HuH-7.5 (cell line): ENCODE data around the gene ADGRB3.
"Not testable (repeated sequence)": the region's sequence is repeated elsewhere in the genome, so short reads cannot be mapped to it uniquely, and the experiment has no call there.

Experiments
- DNase-seq: peaks from one replicate; pipeline ENCODE4 v3.0.0; 2011; ENCODE audit warnings: low spot score

The ADGRB3 gene

DNA sequence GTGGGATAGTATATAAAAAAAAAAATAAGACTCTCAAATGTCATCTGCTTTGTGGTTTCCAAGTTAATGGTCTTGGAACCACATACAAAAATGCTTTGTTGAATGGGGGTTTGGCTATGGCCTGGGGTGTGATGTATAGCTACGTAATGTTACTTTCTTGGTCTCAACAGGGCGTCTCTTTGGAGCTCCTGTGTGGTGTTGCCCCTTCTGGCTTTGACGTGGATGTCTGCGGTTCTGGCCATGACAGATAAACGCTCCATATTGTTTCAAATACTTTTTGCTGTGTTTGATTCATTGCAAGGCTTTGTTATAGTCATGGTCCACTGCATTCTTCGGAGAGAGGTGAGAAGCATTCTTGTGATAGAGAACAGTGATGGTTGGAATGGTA is 704.1 kb downstream of the ADGRB3 start:
- DNase-seq: no peak

DNA sequence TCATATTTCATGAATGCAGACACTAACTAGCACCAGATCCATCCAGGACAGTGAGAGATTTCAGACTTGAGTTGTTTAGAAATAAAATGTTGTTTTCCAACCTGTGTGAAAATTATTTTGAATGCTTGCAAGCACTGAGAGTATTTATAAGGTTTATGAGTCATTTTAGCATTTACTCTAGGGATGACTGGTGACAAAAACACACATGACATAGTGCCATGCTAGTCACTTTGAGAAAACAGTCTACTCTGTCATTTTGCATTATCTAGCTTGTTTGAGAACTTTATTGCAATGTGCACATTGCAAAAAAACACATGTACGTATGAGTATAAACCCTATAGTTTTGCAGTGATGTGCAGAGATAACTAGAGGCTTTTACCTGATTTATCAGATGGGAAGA is 705.1 kb downstream of the ADGRB3 start:
- no peak for DNase-seq

DNA sequence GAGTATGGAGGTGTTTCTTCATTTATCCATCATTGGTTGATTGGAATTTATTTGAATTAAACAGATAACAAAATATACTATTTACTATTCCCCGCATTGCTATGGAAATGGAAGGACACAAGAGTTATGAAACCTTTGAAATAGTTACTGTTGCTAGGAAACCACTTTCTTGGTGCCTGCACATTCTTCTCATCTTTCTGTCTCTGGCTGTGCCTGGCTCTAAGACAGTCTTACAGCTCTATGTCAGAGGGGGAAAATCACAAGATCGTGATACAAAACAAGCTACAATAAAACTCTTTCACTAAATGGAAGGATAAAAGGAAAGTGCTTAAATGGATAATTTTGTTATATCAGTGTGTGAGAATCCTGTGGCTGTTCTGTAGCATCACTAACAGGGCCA is 708.8 kb downstream of the ADGRB3 start:
- DNase-seq: no peak

DNA sequence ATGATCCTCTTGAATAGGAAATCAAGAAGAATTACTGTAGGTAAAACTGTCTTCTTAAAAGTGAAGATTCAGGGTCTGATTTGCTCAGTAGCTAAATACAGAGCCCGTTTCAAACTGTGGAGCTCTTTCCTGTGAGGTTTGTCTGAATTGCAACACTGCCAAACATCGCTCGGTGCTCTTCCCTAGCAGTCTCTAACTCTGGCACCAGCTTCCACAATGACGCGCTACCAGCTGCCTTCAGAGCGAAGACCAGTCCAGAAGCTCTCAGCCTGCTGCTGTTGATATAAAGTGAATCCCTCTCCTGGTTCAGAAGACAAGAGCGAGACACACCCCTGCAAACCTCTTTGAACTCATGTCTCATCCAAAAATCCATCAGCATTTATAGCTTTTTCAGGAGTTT is 714.7 kb downstream of the ADGRB3 start:
- DNase-seq: no peak

DNA sequence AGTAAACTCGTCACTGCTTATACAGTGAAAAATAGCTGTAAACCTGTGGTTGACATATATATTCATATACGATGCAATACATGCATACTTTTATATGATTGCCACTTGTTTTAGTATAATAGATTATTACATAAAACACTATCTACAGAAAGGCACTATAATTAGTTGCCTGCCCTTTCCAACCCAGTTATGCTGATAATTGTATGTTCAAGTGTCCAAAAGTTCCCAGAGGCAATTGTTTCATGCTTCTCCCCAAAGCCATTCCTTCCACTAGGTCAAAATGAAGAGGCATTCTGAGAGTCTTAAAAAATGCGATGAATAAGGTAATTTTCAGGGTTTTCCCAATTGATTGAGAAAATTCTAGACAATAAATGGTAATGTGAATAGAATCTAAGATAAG is 727.1 kb downstream of the ADGRB3 start:
- DNase-seq: no peak

DNA sequence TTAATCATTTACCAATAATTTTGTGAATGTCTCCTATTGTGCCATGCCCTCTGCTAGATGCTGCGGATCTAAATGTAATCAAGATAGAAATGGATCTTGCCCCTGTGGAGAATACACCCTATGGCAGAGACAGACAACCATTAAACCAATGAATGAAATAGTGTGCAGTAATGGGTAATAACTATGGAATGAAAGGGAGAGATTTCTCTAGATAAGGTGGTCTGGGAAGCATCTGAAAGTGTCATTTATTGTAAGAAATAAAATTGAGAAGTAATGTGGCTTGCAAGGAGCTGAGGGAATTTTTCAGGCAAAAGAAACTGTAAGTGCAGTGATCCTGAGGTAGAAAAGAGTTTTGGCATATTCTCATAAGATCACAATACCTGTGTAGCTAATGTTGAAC is 731.7 kb downstream of the ADGRB3 start:
- DNase-seq: no peak

DNA sequence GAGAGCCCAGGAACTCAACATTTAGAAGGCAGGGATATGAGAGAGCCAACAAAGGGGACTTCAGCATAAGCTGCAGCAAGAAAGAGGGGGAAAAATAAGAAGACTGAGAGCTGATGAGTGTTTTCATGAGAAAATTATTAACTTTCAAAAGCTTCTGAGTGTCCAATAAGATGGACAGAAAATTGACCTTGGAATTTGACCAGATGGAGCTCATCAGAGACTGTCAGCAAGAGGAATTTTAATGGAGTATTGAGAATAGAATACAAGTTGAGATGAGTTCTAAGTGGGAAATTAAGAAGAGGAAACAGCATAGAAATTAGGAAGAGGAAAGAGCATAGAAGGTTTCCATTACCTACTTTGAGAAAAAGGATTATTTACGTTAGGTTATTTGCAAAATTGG is 733.5 kb downstream of the ADGRB3 start:
- DNase-seq: no peak

DNA sequence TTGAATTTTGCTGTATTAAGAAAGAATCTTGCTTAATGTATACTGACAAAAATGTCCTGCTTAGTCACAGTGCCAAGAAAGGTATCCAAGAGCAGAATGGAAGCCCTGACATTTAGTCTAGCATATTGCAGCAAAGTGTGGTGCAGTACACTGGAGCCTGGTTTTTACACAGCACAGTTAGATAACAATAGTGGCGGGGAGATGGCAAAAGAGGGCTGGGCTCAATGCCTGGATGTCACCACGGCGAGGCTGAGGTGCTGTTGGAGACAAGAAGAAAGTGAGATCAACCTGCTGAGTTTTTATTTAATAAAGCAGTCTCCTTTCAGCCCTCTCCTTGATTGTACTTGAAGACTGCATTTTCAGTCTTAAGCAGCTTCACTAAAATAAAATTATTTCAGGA is 735.7 kb downstream of the ADGRB3 start:
- DNase-seq: no peak

DNA sequence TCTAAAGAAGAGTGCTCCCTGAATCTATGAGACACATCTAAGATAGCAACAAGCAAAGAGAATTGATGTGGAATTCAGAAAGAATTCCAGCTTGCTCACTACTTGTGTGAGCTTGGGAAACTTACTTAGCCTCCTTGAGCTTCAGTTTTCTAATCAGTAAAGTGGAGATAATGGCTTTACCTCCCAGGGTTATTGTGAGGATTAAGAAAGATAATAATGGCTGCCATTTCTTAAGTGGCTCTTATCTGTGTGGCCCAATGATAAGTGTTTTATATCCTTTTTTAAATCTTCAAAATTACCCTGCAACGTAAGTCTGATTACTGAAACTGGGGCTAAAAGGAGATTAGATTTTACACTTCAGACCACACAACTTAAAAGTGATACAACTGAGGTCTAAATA is 743.2 kb downstream of the ADGRB3 start:
- no peak for DNase-seq

DNA sequence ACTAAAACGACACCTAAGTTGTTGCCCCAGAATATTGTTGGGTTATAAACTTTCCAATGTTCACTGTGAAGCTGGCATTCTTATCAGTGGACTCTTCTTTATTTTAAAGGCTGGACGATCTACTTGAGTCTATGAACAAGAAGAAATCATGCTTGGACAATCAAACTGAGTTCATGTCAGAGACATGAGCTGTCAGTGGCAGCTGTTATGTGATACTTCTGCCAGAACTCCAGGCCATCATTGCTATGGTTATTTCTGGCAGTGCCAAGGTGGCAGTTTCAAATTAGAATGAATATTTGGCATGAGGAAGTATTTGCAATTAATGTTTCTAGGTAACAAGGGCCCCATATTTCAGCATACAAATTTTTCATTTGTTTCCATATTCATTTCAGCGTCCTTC is 744.4 kb downstream of the ADGRB3 start:
- no peak for DNase-seq

DNA sequence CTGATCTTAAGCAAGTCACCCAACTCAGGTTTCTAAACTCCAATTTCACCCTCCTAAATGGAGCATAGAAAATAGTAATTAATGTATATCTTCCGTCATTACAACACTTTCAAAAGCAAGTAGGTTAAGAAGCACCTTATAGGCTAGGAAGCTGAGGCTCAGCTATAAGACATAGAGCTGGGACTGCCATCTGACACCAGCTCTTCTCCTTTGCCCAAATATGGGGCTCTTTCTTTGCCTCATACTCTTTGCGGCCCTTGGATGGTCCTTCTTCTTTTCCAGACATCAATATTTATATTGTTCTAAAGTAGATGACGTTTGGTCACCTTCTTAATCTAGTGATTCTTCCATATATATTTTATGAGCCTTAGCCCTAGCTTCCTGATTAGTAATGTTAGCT is 748.5 kb downstream of the ADGRB3 start:
- DNase-seq: no peak

DNA sequence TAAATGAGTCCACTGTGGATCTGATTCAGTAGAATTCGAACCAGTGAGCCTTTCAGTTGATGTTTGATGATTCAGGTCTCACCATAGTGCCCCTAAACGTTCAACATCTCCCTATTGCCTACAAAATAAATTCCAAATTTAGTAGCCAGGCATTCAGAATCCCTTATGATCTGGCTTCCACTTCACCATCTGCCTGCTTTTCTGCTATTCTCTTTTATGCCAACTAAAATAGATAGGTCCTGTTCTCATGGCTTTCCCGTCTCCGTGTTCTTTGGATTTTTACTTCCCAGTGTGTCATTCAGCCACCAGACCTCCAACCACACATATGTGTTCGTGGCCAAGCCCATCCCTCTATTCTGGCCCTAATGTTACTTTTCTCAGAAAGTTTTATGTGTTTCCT is 751.3 kb downstream of the ADGRB3 start:
- no peak for DNase-seq

DNA sequence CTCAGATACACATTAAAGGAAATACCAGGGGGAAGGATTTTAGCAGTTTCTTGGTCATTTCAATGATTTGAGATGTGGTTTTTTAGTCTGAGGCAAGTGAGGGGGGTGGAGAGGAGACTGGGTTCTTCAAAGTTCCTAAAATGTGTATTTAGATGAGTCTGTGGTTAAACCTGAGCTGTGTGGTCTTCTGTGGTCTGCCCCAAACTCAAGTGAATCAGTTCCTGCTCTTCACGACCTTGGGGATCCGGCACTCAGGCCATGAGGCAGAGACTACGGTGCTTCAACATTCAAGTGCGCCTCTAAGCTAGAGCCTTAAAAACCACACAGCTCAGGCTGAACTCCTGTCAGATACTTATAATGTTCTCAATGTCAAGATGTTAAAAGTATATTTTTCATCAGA is 755.0 kb downstream of the ADGRB3 start:
- no peak for DNase-seq

DNA sequence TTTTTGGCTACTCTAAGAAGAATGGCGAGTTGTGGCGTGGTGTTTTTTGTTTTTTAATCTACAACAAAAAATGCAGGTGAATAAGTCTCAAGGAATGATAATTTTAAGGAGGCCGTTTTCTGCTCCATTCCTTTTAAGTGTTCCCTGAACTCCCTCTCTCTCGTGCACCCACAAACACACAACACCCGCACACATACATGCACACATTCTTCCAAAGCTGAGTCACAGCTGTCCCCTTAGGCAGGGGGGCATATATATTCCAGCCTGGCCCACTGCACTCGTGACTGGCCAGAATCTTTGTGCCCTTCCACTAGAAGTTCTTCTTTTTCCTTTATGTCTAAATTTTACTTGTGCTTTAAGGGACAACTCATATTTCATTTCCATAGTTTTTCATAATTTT is 756.0 kb downstream of the ADGRB3 start:
- DNase-seq: no peak

DNA sequence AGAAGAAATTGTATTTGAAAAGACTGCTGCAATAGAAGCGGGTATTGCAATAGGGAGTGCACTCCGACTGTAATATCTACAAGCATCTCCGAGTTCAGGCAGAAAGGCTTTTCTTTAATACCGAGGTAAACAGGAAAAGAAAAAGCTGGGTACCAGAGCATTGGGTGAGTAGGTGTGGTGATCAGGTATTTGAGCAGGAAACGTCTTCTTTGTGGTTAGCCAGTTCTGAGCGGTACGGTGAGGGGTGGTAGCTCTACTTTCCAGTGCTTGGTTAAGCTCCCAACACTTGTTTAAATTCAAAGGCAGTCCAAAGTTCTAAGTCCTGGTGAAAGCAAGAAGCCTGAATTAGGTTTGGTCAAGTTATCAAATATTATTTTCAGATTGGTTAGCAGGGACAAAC is 757.7 kb downstream of the ADGRB3 start:
- DNase-seq: no peak

DNA sequence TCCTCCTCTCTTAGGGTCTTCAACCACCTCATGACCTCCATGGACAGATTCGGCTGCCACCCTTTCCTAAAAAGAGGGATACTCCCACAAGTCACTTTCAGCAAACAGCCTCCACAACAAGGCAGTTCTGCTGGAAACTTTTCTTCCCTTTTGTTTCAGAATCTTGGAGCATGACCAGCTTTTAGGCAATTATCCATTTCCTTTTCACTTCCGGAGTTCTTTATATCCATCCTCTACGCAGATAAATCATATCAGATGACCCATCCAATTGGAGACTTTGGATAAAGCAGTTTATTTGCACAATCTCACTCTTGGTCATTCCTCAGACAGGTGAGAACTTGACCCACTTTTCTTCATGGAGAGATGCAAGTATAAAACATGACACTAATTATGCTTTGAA is 763.2 kb downstream of the ADGRB3 start:
- no peak for DNase-seq

DNA sequence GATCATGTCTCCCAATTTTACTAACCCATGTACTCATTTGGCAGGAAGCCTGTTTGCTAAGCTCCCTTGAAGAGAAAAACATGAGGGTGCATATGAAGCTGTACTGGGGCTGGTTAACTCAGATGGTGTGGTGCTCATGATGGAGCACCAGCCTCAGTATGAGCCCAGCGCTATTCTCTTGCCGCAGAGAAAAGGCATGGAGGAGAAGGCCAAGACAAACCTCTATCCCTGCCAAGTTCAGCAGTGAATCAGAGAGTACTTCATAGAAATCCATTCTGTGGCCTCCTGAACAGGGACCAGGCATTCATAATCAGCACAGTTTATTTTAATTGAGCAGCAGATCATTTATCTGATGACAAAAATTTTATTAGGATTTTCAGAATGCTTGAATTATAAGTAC is 763.6 kb downstream of the ADGRB3 start:
- DNase-seq: no peak

DNA sequence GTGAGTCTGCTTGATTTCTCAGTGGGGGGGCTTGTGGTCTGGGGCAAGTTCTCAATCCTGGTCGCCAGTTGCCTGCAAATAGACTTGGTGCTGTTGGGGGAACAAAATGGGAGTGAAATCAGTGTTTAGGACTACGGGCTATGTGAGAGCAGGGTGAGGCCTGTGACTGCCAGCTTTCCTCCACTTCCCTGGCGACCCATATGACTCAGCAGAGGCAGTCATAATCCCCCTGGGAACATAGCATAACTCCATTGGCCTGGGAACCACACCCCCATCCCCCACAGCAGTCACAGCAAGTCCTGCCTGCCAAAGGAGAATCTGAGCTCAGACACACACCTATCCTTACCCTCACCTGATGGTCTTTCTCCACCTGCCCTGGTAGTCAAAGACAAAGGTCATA is 773.8 kb downstream of the ADGRB3 start:
- DNase-seq: no peak

DNA sequence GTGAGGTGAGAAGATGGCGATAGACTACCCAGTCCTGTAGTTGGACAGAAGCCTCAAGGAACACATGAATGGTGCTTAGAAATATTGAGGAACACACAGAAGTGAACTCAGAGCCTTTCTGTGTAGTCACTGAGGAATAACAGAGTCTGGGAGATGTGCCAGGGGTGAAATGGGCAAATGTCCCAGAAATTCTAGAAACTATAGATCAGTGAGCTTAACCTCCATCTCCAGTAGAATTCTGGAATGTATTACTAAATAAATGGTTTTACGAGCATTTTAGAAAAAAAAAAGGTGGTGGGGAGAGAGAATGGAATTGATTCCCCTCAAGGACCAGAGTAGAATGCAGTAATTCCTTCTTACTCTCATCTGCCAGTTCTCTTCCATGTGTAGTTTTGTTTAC is 781.7 kb downstream of the ADGRB3 start:
- DNase-seq: no peak

DNA sequence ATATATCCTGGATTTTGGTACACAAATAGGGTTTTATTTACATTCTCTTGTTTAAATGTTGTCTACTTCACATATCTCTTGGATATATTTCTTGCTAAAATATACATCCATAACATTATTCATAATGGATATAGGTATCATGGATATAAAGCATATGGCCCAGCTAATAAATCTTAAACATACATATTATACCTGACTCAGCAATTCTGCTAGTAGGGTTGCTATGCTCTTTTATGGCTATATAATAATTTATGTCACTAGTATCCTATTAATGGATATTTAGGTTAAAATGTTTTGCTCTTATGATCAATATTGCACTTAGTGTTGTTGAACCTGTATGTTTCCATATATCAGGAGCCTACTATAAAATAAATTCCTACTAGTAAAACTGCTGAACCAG is 786.2 kb downstream of the ADGRB3 start:
- no peak for DNase-seq

DNA sequence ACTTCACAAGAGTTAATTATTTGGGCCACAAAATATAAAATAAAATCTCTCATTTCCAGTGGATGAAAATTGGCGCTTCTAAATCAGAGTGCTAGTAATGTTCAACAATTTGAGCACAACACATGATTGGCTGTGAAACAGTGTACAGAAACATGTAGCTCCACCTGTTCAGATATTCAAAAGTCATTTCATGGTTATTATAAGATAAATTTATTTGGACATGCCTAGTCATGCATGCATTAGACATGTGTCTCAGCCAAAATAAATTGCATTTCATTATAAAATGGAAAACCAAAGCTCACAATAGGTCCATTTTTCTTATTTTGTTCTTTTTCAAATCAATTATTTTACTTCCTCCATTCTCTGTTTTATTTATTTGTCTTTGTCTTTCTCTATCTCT is 786.9 kb downstream of the ADGRB3 start:
- DNase-seq: no peak

DNA sequence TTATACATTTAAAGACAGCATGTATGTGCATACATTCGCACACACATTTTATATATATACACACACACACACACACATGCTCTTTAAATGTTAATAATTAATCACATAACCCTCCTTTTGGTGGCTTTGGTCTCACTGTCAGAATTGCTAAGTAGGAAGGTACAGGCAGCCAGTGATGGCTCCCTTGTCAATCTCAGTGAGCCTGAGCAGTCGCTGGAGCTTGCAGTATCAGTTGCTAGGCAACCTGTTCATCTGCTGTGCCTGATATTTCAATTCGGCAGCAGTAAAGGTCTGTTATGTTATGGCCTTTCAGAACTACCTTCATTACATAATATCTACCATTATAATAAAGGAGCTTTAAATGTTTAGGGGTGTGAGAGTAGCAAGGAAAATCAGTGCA is 787.4 kb downstream of the ADGRB3 start:
- no peak for DNase-seq

DNA sequence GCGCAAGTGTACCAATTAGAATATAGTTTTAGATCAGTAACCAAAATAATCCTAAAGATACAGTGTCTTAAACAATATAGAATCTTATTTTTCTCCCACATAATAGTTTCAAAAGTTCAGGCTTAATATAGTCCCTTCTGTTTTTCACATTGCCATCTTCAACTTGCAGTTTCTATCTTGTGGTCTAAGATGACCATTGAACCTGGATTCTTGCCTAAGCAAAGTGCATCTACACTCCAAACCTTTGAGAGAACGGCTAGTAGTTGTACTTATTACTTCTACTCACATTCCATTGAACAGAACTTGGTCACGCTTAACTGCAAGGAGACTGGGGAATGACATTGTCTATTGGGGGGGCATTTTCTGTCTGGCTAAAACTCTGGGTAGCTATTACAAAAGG is 788.7 kb downstream of the ADGRB3 start:
- DNase-seq: no peak

DNA sequence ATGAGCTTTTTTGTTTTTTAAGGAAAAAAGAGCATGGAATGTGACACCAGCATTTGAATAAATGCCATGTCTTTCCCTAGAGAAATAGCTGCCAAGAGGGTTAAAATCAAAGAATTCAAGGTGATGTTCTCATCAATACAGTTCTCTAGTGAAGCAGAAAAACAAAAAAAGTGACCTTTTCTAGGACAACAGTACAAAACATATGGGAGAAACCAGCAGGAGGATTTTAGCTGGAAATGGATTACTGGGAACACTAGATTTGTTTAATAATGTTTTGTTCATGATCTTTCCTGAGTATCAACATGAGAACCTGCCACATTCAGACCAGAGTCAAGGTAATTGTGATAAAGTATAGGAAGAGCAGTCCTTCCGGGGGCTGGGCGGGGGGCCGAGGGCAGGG is 789.5 kb downstream of the ADGRB3 start:
- DNase-seq: no peak

DNA sequence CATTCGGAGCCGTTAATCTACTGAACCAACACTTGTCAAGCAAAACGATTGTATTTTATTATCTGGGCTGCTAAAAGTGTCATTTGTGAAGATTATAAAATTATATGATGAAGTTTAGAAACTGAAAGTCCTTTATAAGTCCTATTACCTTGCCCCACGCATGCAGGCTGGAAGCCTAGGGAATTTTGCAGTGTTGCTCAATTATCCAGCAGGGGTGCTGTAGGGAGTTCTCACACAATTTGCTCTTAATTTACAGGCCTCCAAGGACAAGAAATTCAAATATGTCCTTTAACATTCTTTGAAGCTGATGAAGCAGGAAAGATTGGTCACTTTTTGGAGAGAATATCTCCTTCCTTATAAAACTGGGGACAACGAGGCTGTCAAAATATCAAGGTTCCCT is 792.8 kb downstream of the ADGRB3 start:
- DNase-seq: no peak

DNA sequence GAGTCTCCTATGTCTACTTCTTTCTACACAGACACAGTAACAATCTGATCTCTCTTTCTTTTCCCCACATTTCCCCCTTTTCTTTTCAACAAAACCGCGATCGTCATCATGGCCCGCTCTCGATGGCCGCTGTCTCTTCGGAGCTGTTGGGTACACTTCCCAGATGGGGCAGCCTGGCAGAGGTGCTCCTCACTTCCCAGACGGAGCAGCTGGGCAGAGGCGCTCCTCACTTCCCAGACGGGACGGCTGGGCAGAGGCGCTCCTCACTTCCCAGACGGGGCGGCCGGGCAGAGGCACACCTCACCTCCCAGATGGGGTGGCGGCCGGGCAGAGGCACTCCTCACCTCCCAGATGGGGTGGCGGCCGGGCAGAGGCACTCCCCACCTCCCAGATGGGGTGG is 797.1 kb downstream of the ADGRB3 start:
- DNase-seq: not testable (repeated sequence)
